ENCODE data around the gene PRMT5.
A peak's percentile ranks its signal among the peaks of the same experiment; 100 is the strongest.
"Not testable (repeated sequence)": the region's sequence is repeated elsewhere in the genome, so short reads cannot be mapped to it uniquely, and the experiment has no call there.

The PRMT5 gene

GRCh38 chr14:22929961-22930364, 787 bp upstream of the PRMT5 start:
- DNase-seq, result no peak

DNA sequence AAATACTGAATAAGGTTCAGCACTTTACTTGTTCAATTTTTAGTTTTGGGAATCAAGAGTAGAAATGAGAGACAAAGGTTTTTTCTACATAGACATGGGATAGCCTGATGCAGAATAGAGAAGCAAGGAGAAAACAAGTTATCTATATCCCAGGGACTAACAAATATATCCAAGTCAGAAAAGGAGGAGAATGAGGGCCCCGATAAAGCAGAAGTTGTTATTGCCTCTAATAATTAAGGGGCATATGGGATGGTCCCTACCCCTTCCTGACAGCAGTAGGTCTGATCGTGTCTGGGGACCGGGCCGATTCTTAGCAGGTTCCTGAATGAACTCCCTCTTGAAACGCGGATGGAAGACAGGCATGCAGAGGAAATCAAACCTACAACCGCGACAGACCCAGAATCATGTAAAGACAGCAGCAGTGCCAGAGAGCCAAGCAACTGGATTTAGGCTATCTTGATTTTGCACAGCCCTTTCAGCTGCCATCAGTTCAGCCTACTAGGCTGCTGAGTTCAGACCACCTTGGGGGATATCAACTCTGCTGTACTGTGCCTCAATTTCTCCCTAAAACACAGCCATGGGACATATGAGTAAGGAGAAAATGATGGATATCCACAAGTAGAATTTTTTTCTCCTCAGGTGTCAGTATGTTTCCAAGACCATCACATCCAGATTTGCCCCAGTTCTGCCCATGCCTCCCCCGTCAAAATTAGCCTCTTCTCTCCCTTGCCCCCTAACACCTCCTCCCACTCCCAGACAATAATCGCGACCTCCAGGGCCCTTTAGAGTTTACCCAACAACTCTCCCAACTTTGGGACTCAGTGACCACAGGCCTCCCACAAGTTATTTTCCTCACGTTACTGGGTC, 706 bp downstream of the PRMT5 start:
- no peak for DNase-seq

DNA sequence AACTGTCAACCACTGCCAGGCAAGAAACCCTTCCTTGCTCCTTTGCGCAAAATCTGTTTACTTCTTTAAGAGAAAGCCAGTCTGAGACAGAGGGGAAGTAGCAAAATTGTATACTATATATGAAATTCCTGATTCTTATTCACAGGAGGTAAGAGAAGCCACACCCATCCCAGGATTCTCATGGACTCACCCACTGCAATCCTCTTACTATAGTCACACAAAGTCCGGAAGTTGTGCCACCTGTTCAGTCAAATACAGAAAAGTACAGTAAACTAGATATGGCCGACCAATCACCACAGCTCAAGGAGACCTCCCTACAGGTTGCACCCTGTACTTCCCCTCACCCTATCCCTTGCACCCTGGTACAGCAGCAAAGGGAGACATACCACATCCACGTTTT, 2.9 kb downstream of the PRMT5 start:
- no peak for DNase-seq

- no peak for DNase-seq
These were observed 3.7 kb downstream of the PRMT5 start for GRCh38 chr14:22925513-22925912.

DNA sequence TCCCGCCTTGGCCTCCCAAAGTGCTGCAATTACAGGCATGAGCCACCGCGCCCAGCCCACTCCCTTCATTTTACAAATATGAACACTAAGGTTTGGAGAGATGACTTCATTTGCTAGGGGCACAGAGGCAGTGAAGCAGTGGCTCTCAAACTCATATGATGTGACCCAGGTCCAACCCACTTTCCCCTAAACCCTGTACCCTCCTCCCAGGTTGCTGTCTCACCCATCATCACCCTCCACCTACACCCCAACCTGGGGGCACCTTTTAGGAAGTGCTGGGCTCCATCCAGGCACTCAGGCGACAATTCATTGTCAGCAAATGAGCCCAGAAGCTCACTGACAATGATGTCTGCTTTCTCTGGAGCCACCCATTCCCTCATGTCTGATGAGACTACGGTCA, 5.4 kb downstream of the PRMT5 start:
- no peak for DNase-seq

GRCh38 chr14:22922294-22922693, 6.9 kb downstream of the PRMT5 start:
- no peak for DNase-seq

- no peak for DNase-seq
These were observed 8.5 kb downstream of the PRMT5 start for GRCh38 chr14:22920697-22921096.

DNA sequence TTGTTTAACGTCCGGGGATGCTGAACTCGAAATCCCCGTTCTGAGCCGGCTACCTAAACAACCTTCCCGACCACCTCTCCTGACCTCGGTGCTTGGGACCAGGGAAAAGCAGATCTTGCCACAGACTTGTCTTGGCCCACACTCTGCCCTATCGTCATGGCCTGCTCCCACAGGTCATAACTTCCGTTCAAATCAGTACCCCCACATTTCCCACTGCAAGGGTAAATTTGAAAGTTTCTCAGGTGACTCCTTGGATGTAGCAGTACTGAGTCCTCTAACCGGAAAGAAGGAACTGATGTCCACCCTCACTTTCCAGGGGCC, 9.6 kb downstream of the PRMT5 start:
- no peak for DNase-seq

DNA sequence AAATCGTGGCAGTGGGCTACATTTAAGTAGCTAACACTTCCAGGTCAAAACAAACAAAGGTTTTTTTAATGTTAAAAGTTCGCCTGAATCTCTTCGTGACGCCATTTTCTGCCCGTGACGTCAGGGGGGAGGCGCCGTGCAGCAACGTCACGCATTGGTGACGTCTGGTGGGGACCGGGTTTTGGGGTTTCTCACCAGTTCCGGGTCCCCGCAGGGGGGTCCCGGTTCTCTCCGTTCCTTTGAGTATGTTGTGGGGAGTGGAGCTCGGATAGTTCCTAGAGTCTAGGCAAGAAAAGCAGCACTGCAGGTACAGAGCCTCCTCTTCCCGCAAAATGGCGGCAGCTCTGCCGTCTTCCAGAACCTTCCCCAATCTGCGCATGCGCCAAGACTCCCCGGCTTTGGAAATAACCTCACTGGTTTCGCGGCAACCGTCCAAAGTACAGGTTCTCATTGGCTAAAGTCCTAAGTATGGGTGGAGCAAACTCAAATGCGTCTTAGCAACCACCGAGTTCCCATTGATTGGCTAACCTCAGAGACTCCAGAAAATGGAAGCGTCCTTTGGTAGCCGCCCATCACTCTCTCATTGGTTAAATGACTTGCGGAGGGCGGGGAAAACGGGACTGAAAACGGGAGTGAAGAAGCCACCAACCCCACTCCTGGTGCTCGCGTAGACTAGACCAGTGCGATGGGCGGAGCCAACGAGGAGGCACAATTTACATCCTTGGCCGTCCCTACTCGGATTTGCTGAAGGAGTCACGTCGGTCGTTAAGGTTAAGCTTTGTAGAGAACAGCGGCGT, 10.2 kb downstream of the PRMT5 start, which contains the start of gene RBM23:
RBM23 (minus strand) TSS at position 346 of the 797 bp plus-strand sequence.
- peak; percentile 100 for DNase-seq

DNA sequence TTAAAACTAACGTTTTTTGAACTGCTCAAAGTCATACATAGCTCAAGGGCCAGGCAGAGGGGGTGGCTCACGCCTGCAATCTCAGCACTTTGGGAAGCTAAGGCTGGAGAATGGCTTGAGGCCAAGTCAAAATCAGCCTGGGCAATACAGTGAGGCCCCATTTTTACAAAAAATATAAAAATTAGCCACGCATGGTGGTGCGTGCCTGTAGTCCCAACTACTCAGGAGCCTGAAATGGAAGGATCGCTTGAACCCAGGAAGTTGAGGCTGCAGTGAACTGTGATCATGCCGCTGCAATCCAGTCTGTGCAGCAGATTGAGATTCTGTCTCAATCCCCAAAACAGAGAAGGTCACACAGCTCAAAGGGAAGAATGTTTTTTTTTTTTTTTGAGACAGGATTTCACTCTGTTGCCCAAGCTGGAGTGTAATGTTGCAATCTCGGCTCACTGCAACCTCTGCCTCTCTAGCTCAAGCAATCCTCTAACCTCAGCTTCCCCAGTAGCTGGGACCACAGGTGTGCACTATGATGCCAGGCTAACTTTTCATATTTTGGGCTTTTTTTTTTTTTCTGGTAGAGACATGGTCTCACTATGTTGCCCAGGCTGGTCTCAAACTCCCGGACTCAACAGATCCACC, 13.2 kb downstream of the PRMT5 start:
- DNase-seq, result no peak

GRCh38 chr14:22914836-22915235, 14.3 kb downstream of the PRMT5 start:
- not testable (repeated sequence) for DNase-seq

DNA sequence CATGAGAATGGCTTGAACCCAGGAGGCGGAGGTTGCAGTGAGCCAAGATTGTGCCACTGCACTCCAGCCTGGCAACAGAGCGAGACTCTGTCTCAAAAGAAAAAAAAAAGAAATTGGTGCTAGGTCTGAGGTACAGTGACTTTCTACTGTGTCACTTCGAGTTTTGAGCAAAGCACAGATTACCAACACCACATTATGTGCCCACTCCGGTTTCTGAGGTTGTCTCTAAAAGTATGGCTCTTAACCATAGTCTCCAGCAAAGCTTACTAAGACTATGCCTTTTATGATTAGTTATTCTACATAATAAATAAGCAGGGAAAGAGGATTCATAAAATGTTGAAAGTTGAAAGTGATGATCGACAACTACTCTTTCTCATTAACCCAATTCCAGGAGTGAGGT, 18.3 kb downstream of the PRMT5 start:
- DNase-seq, result no peak

- DNase-seq, result no peak
These were observed 20.6 kb downstream of the PRMT5 start for GRCh38 chr14:22908601-22909000.

DNA sequence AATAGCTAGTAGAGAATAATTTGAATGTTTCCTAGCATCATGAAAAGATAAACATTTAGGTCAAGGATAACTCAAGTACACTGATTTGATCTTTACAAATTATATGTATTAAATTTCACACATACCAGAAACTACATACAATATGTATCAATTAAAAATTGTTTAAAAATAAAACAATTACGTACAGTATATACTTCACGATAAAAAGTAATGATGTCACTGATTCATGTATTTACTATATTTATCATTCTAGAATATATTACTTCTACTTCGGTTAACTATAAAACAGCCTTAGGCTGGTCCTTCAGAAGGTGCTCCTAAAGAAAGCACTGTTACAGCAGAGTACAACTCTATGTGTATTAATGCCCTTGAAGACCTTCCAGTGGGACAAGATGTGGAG, 21.7 kb downstream of the PRMT5 start:
- DNase-seq, result no peak

DNA sequence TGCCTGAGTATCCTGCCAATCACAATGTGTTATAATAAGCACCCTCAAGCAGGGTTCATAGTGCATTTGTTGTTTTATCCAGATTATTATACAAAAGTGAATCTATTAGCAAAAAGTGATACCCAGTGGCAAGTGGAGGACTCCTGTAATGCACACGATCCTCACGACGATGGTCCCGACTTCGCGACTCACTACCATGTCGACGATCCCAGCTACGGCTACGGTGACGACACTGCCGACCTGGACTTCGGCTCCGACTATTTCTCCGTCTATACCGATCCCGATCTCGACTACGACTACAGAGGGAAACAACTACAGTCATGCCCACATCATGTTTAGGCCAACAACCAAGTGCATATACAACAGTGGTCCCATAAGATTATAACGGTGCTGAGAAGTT, 23.1 kb downstream of the PRMT5 start:
- no peak for DNase-seq

- DNase-seq, result no peak
These were observed 23.5 kb downstream of the PRMT5 start for GRCh38 chr14:22905627-22906026.

GRCh38 chr14:22903742-22904087, 25.5 kb downstream of the PRMT5 start:
- no peak for DNase-seq

GRCh38 chr14:22901799-22902198, 27.4 kb downstream of the PRMT5 start:
- DNase-seq, result no peak

DNA sequence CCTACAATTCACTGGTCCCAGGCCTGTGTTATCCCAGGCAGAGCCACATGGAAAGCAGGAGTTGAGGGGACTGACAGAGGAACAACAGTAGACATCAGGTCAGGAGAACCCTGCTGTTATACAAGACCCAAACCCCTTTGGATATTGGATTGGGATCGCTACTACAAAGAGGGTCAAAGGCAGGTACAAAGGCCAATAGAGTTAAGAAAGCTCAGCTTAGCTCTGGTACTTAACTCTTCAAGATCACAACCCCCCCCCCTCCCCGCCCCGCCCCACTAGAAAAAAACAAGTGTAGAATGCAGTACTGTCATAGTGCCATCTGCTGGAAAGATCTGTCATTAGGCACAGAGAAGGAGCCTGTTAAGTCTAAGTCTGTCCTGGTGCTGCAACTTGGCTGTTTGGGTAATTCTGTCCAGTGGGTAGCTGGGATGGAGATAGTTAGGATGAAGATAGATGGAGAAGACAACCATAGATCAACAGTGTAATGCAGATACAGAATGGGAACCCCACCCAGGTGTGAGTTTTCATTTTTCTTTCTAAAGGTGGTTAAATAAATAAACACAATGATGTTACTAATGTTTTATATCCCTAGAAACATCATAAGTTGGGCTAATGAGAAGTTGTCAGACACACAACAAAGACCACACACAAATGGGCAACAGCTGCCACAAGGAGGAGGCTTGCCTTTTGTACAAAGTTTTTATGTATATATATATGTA, 28.9 kb downstream of the PRMT5 start:
- peak; percentile 85 for DNase-seq

DNA sequence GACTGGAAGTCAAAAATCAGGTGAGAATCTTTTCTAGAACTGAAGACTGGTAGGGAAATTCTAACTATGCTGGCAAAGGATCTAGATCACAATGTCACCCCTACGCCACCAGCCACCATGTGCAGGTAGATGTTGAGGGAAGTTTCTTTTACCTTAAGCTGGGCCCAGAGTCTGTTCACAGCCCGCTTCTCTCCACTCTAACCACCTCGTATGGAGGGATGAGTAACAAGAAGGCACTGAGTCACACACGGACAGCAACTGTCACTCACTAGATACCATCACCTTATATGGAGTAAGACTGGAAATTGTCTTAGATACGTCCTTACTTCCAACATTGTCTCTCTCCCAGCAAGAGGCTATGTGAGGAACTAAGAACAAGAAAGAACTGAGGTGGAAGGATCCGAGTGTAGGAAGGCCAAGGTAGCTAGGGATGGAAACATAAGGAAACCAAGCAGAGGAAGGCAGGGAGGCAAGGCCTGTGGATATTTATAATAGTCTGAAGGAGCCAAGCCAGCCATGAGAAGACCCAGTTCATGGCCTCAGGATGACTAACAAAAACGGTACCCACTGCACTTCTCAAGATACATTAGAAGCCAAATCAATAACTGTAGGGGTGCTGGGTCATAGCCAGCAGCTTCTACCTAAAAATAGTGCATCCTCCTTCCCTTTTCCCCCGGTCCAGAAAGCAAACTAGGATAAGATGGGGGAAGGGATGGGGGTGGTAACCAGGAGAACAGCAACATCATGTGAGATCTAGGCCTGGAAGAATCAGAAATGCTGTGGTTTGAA, 30.7 kb downstream of the PRMT5 start:
- peak; percentile 70 for DNase-seq

- no peak for DNase-seq
These were observed 31.8 kb downstream of the PRMT5 start for GRCh38 chr14:22897357-22897756.

DNA sequence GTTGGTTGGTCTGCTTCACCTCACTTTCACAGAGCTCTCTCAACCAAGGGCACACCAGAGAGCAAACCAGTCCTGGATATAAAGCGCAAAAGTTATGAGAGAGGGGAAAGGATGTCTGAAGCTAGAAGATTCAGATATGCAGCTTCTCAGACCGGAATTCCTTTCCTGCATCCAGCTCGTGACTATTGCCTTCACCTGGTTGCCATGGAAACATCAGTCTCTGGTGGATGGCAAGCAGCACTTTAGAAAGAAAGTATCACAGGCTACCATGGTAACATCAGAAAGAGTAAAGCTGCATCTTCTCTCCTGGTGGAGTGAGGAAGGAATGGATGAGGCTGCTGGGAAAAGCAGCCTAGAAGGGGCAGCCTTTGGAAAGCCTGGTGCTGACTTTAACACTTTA, 32.4 kb downstream of the PRMT5 start:
- DNase-seq, result no peak

Data from islet precursor cell (in vitro differentiated cells).